Measurements from ENCODE around the gene LRRC61.
"Not testable (repeated sequence)": the region's sequence is repeated elsewhere in the genome, so short reads cannot be mapped to it uniquely, and the experiment has no call there.

LRRC61 gene

GRCh38 chr7:150312649-150313366, 10.3 kb upstream of the LRRC61 start:
- not testable (repeated sequence) for H3K27me3 ChIP-seq (ENCODE audit: control insufficient read depth in 1 of 2, insufficient read depth in 1 of 2, low read length in 2 of 2); H2BK15ac ChIP-seq (ENCODE audit: low read depth, poor library complexity, severe bottlenecking); H2BK12ac ChIP-seq (ENCODE audit: low read length in 2 of 2); H2AFZ ChIP-seq (ENCODE audit: low read depth, low read length); H4K8ac ChIP-seq (ENCODE audit: low read length); H3K9me3 ChIP-seq (ENCODE audit: control insufficient read depth, low read length); H3K4me2 ChIP-seq (ENCODE audit: low read length, poor library complexity, severe bottlenecking); H3K79me1 ChIP-seq (replicated peaks; ENCODE audit: low read length, poor library complexity, severe bottlenecking); H2AK5ac ChIP-seq (ENCODE audit: low read length, severe bottlenecking); H3K4me1 ChIP-seq (ENCODE audit: control insufficient read depth, insufficient read depth, low read depth, low read length); H3K4ac ChIP-seq (ENCODE audit: low read depth in 1 of 2, low read length in 2 of 2); H3K36me3 ChIP-seq (ENCODE audit: control insufficient read depth in 1 of 2, insufficient read depth in 2 of 2, low read depth in 1 of 2, low read length in 2 of 2); H3K23ac ChIP-seq (ENCODE audit: low read length in 2 of 2); H3K27ac ChIP-seq (ENCODE audit: low read length, poor library complexity, severe bottlenecking); H3K4me3 ChIP-seq (ENCODE audit: insufficient read depth in 1 of 2, low read depth in 1 of 2, low read length in 2 of 2); H4K91ac ChIP-seq (ENCODE audit: low read length); H2BK120ac ChIP-seq (ENCODE audit: low read depth, low read length); H3K14ac ChIP-seq (ENCODE audit: low read length in 2 of 2); H3K9ac ChIP-seq (ENCODE audit: low read length); H2BK5ac ChIP-seq (ENCODE audit: low read depth, low read length, poor library complexity, severe bottlenecking)
- peak; percentile 61 for DNase-seq
- H3K18ac ChIP-seq (ENCODE audit: low read depth in 1 of 2, low read length in 2 of 2), result peak overlapping the region in 1 of 2 experiments; percentile 40
- 52% methylated on average over 5 of the region's 7 CpGs for WGBS

DNA sequence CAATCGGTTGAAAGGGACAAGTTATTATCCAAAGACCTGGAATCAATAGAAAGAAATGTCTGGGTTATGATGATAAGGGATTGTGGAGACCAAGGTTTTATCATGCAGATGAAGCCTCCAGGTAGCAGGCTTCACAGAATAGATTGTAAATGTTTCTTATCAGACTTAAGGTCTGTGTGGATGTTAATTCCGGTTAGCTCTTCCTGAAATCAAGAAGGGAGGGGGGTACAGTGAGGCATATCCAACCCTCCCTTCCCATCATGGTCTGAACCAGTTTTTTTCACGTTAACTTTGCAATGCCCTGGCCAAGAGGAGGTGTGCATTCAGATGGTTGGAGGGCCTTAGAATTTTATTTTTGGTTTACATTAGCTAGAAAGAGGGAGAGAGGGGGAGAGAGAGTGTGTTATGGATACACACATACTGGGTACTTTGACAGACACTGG, 9.8 kb upstream of the LRRC61 start:
- Histone ChIP-seq H3K27ac (ENCODE audit: low read length, poor library complexity, severe bottlenecking) (no peak overlapping the region), H3K23ac (ENCODE audit: low read length in 2 of 2) (no peak overlapping the region), H3K4ac (ENCODE audit: low read depth in 1 of 2, low read length in 2 of 2) (no peak overlapping the region), H3K79me1 (replicated peaks; ENCODE audit: low read length, poor library complexity, severe bottlenecking) (no peaks in the 10 kb centered on the region), H2BK15ac (ENCODE audit: low read depth, poor library complexity, severe bottlenecking) (no peak overlapping the region), H3K14ac (ENCODE audit: low read length in 2 of 2) (no peak overlapping the region), H2BK120ac (ENCODE audit: low read depth, low read length) (peak overlapping the region; percentile 39), H3K36me3 (ENCODE audit: control insufficient read depth in 1 of 2, insufficient read depth in 2 of 2, low read depth in 1 of 2, low read length in 2 of 2) (no peaks in the 10 kb centered on the region), H3K4me3 (ENCODE audit: insufficient read depth in 1 of 2, low read depth in 1 of 2, low read length in 2 of 2) (no peak overlapping the region), H3K27me3 (ENCODE audit: control insufficient read depth in 1 of 2, insufficient read depth in 1 of 2, low read length in 2 of 2) (peaks cover 0 to 4% of the 10 kb centered on the region in 2 experiments), H2BK12ac (ENCODE audit: low read length in 2 of 2) (peak overlapping the region in 1 of 2 experiments; percentile 49), H3K18ac (ENCODE audit: low read depth in 1 of 2, low read length in 2 of 2) (no peak overlapping the region), H2AK5ac (ENCODE audit: low read length, severe bottlenecking) (no peak overlapping the region), H4K8ac (ENCODE audit: low read length) (no peak overlapping the region), H3K9ac (ENCODE audit: low read length) (no peak overlapping the region), H2AFZ (ENCODE audit: low read depth, low read length) (no peak overlapping the region), H2BK5ac (ENCODE audit: low read depth, low read length, poor library complexity, severe bottlenecking) (no peak overlapping the region), H3K4me2 (ENCODE audit: low read length, poor library complexity, severe bottlenecking) (no peak overlapping the region), H3K9me3 (ENCODE audit: control insufficient read depth, low read length) (no peaks in the 10 kb centered on the region), H3K4me1 (ENCODE audit: control insufficient read depth, insufficient read depth, low read depth, low read length) (no peaks in the 10 kb centered on the region), H4K91ac (ENCODE audit: low read length) (no peak overlapping the region)
- no peak for DNase-seq
- WGBS, result 65% methylated on average over 3 of the region's 3 CpGs

GRCh38 chr7:150313870-150314269, 9.3 kb upstream of the LRRC61 start:
- Histone ChIP-seq H3K14ac (ENCODE audit: low read length in 2 of 2) (peak overlapping the region in 1 of 2 experiments; percentile 29), H2AFZ (ENCODE audit: low read depth, low read length) (no peak overlapping the region), H2BK120ac (ENCODE audit: low read depth, low read length) (peak overlapping the region; percentile 39), H3K36me3 (ENCODE audit: control insufficient read depth in 1 of 2, insufficient read depth in 2 of 2, low read depth in 1 of 2, low read length in 2 of 2) (no peaks in the 10 kb centered on the region), H3K27ac (ENCODE audit: low read length, poor library complexity, severe bottlenecking) (no peak overlapping the region), H3K27me3 (ENCODE audit: control insufficient read depth in 1 of 2, insufficient read depth in 1 of 2, low read length in 2 of 2) (peaks cover 0 to 4% of the 10 kb centered on the region in 2 experiments), H2BK12ac (ENCODE audit: low read length in 2 of 2) (peak overlapping the region in 1 of 2 experiments; percentile 49), H3K79me1 (replicated peaks; ENCODE audit: low read length, poor library complexity, severe bottlenecking) (no peaks in the 10 kb centered on the region), H3K9ac (ENCODE audit: low read length) (no peak overlapping the region), H4K91ac (ENCODE audit: low read length) (no peak overlapping the region), H3K9me3 (ENCODE audit: control insufficient read depth, low read length) (no peaks in the 10 kb centered on the region), H2BK15ac (ENCODE audit: low read depth, poor library complexity, severe bottlenecking) (no peak overlapping the region), H2AK5ac (ENCODE audit: low read length, severe bottlenecking) (no peak overlapping the region), H3K18ac (ENCODE audit: low read depth in 1 of 2, low read length in 2 of 2) (no peak overlapping the region), H3K23ac (ENCODE audit: low read length in 2 of 2) (no peak overlapping the region), H3K4me1 (ENCODE audit: control insufficient read depth, insufficient read depth, low read depth, low read length) (no peaks in the 10 kb centered on the region), H4K8ac (ENCODE audit: low read length) (no peak overlapping the region), H3K4me3 (ENCODE audit: insufficient read depth in 1 of 2, low read depth in 1 of 2, low read length in 2 of 2) (no peak overlapping the region), H2BK5ac (ENCODE audit: low read depth, low read length, poor library complexity, severe bottlenecking) (no peak overlapping the region), H3K4me2 (ENCODE audit: low read length, poor library complexity, severe bottlenecking) (no peak overlapping the region), H3K4ac (ENCODE audit: low read depth in 1 of 2, low read length in 2 of 2) (no peak overlapping the region)
- no peak for DNase-seq
- 85% methylated on average over 6 of the region's 6 CpGs for WGBS

DNA sequence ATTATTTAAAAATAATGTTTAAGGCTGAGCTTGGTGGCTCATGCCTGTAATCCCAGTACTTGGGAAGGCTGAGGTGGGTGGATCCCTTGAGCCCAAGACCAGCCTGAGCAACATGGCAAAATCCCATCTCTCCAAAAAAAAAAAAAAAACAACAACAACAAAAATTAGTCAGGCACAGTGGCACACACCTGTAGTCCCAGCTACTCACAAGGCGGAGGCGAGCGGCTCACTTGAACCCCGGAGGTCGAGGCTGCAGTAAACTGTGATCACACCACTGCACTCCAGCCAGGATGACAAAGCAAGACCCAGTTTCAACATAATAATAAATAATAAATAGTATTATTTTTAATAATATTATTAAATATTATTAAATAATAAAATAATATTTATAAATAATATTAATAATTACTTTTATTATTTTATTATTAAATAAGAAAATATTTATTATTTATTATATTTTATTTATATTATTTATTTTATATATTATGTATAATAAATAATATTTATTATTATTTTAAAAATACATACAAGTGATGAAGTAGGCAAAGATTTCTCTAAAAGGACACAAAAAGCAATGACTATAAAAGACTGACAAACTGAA, 8.4 kb upstream of the LRRC61 start:
- 96% methylated on average over 4 of the region's 5 CpGs for WGBS
- Histone ChIP-seq H2BK12ac (ENCODE audit: low read length in 2 of 2) (no peak overlapping the region), H2BK15ac (ENCODE audit: low read depth, poor library complexity, severe bottlenecking) (no peak overlapping the region)

More for the DNA sequence above, 8.4 kb upstream of the LRRC61 start:
- no peaks in the 10 kb centered on the region for H3K79me1 ChIP-seq (replicated peaks; ENCODE audit: low read length, poor library complexity, severe bottlenecking)
- no peak overlapping the region for H2AK5ac ChIP-seq (ENCODE audit: low read length, severe bottlenecking)
- no peak overlapping the region for H3K18ac ChIP-seq (ENCODE audit: low read depth in 1 of 2, low read length in 2 of 2)
- no peak overlapping the region for H3K4me2 ChIP-seq (ENCODE audit: low read length, poor library complexity, severe bottlenecking)
- no peaks in the 10 kb centered on the region for H3K9me3 ChIP-seq (ENCODE audit: control insufficient read depth, low read length)
- H3K14ac ChIP-seq (ENCODE audit: low read length in 2 of 2), result no peak overlapping the region
- no peak overlapping the region for H3K4me3 ChIP-seq (ENCODE audit: insufficient read depth in 1 of 2, low read depth in 1 of 2, low read length in 2 of 2)
- no peak overlapping the region for H3K9ac ChIP-seq (ENCODE audit: low read length)
- H2BK5ac ChIP-seq (ENCODE audit: low read depth, low read length, poor library complexity, severe bottlenecking), result no peak overlapping the region
- H3K4me1 ChIP-seq (ENCODE audit: control insufficient read depth, insufficient read depth, low read depth, low read length), result no peaks in the 10 kb centered on the region
- no peak overlapping the region for H2AFZ ChIP-seq (ENCODE audit: low read depth, low read length)
- H4K91ac ChIP-seq (ENCODE audit: low read length), result no peak overlapping the region
- no peak overlapping the region for H3K23ac ChIP-seq (ENCODE audit: low read length in 2 of 2)
- no peak overlapping the region for H2BK120ac ChIP-seq (ENCODE audit: low read depth, low read length)
- no peak overlapping the region for H4K8ac ChIP-seq (ENCODE audit: low read length)
- no peaks in the 10 kb centered on the region for H3K36me3 ChIP-seq (ENCODE audit: control insufficient read depth in 1 of 2, insufficient read depth in 2 of 2, low read depth in 1 of 2, low read length in 2 of 2)
- no peak overlapping the region for H3K27ac ChIP-seq (ENCODE audit: low read length, poor library complexity, severe bottlenecking)
- no peak overlapping the region for H3K4ac ChIP-seq (ENCODE audit: low read depth in 1 of 2, low read length in 2 of 2)
- peaks cover 0 to 4% of the 10 kb centered on the region in 2 experiments for H3K27me3 ChIP-seq (ENCODE audit: control insufficient read depth in 1 of 2, insufficient read depth in 1 of 2, low read length in 2 of 2)
- DNase-seq, result no peak
